WTC11 (cell line): ENCODE measurements around the gene RANBP17. TPM values are rescaled to one million over a fixed set of nuclear protein-coding genes. Genes with fewer than 3 reads are reported as not detected.

Source experiments
- ATAC-seq: fragments of 200-7000 bp; cut with Tn5 transposase; 2 replicates; pipeline ENCODE4 v1.10.0; 2021; ENCODE audit warnings: mild to moderate bottlenecking, moderate library complexity
- CTCF ChIA-PET: fragments of 300-600 bp; sonication (Branson Sonifier 250); formaldehyde crosslinking; loops from one replicate; lab custom pipeline; 2021; ENCODE audit warnings: antibody characterized with exemption; lab: Charles Lee
- POLR2A ChIA-PET: fragments of 350-600 bp; sonication (Branson Sonifier 250); formaldehyde crosslinking; loops from one replicate; lab custom pipeline; 2021; ENCODE audit warnings: antibody characterized with exemption; lab: Charles Lee
- DNase-seq: peaks from one replicate; pipeline ENCODE4 v3.0.0; 2021; ENCODE audit warnings: low spot score
- H3K27ac Mint-ChIP-seq: 2 replicates; pipeline ENCODE4 v1.8.0; 2021; ENCODE audit warnings: mixed read lengths
- H3K27me3 Mint-ChIP-seq: 2 replicates; pipeline ENCODE4 v1.8.0; 2021; ENCODE audit warnings: low read depth, mild to moderate bottlenecking, moderate library complexity, mixed read lengths
- H3K36me3 Mint-ChIP-seq: 2 replicates; pipeline ENCODE4 v1.8.0; 2021; ENCODE audit warnings: mixed read lengths
- H3K4me1 Mint-ChIP-seq: 2 replicates; pipeline ENCODE4 v1.8.0; 2022; ENCODE audit warnings: mixed read lengths
- H3K4me3 Mint-ChIP-seq: 2 replicates; pipeline ENCODE4 v1.8.0; 2021; ENCODE audit warnings: mild to moderate bottlenecking, moderate library complexity, mixed read lengths
- H3K9me3 Mint-ChIP-seq: 2 replicates; pipeline ENCODE4 v1.8.0; 2021; ENCODE audit warnings: mixed read lengths
- AR ChIP-seq: fragments of 250-450 bp; sonication (Bioruptor Pico); IDR thresholded peaks from 2 replicates; pipeline ENCODE4 v1.9.0; 2021; ENCODE audit warnings: mild to moderate bottlenecking
- ARID4B ChIP-seq: sonication (generic); formaldehyde crosslinking; IDR thresholded peaks from 2 replicates; pipeline ENCODE4 v1.8.0; 2023; ENCODE audit warnings: missing genetic modification reagents, mild to moderate bottlenecking, borderline replicate concordance
- CBFB ChIP-seq: sonication (generic); formaldehyde crosslinking; IDR thresholded peaks from 2 replicates; pipeline ENCODE4 v1.8.1; 2022; ENCODE audit warnings: mild to moderate bottlenecking, low read depth, missing genetic modification reagents
- GTF2I ChIP-seq: fragments of 250-450 bp; sonication (Bioruptor Pico); conservative IDR thresholded peaks from 2 replicates; pipeline ENCODE4 v1.4.0; 2021; ENCODE audit warnings: mild to moderate bottlenecking
- IRF1 ChIP-seq: sonication (generic); formaldehyde crosslinking; IDR thresholded peaks from 2 replicates; pipeline ENCODE4 v1.8.0; 2023; ENCODE audit warnings: missing genetic modification reagents
- IRF2 ChIP-seq: sonication (generic); formaldehyde crosslinking; IDR thresholded peaks from 2 replicates; pipeline ENCODE4 v1.8.0; 2022; ENCODE audit warnings: low read depth, missing genetic modification reagents, borderline replicate concordance
- NFE2L1 ChIP-seq: sonication (generic); formaldehyde crosslinking; IDR thresholded peaks from 2 replicates; pipeline ENCODE4 v1.8.1; 2023; ENCODE audit warnings: missing genetic modification reagents
- NR3C1 ChIP-seq: sonication (generic); formaldehyde crosslinking; conservative IDR thresholded peaks from 2 replicates; pipeline ENCODE4 v1.8.1; 2023; ENCODE audit warnings: low read depth, mild to moderate bottlenecking, missing genetic modification reagents
- OVOL2 ChIP-seq: fragments of 250-450 bp; sonication (Bioruptor Pico); IDR thresholded peaks from 2 replicates; pipeline ENCODE4 v1.9.0; 2021; ENCODE audit warnings: mild to moderate bottlenecking, borderline replicate concordance
- PRDM15 ChIP-seq: sonication (generic); formaldehyde crosslinking; IDR thresholded peaks from 2 replicates; pipeline ENCODE4 v1.8.0; 2022; ENCODE audit warnings: missing genetic modification reagents
- PRRX2 ChIP-seq: fragments of 250-450 bp; sonication (Bioruptor Pico); IDR thresholded peaks from 2 replicates; pipeline ENCODE4 v1.8.0; 2021; ENCODE audit warnings: mild to moderate bottlenecking
- TEAD4 ChIP-seq: sonication (generic); formaldehyde crosslinking; IDR thresholded peaks from 2 replicates; pipeline ENCODE4 v1.8.0; 2022; ENCODE audit warnings: mild to moderate bottlenecking, missing genetic modification reagents
- USF2 ChIP-seq: sonication (generic); formaldehyde crosslinking; IDR thresholded peaks from 2 replicates; pipeline ENCODE4 v1.8.1; 2023; ENCODE audit warnings: mild to moderate bottlenecking, missing genetic modification reagents, moderate library complexity
- ZNF121 ChIP-seq: sonication (generic); formaldehyde crosslinking; IDR thresholded peaks from 2 replicates; pipeline ENCODE4 v1.8.0; 2023; ENCODE audit warnings: missing genetic modification reagents
- ZNF138 ChIP-seq: sonication (generic); formaldehyde crosslinking; conservative IDR thresholded peaks from 2 replicates; pipeline ENCODE4 v1.8.1; 2022; ENCODE audit warnings: mild to moderate bottlenecking, moderate library complexity, missing genetic modification reagents
- ZNF232 ChIP-seq: sonication (generic); formaldehyde crosslinking; IDR thresholded peaks from 2 replicates; pipeline ENCODE4 v1.8.0; 2022; ENCODE audit warnings: mild to moderate bottlenecking, missing genetic modification reagents
- ZNF281 ChIP-seq: sonication (generic); formaldehyde crosslinking; IDR thresholded peaks from 2 replicates; pipeline ENCODE4 v1.8.0; 2023; ENCODE audit warnings: mild to moderate bottlenecking, missing genetic modification reagents
- ZNF396 ChIP-seq: fragments of 250-450 bp; sonication (Bioruptor Pico); IDR thresholded peaks from 2 replicates; pipeline ENCODE4 v1.8.0; 2021; ENCODE audit warnings: mild to moderate bottlenecking, moderate library complexity, borderline replicate concordance
- ZNF425 ChIP-seq: fragments of 250-450 bp; sonication (Bioruptor Pico); conservative IDR thresholded peaks from 2 replicates; pipeline ENCODE4 v1.9.0; 2021; ENCODE audit warnings: mild to moderate bottlenecking
- ZNF671 ChIP-seq: fragments of 250-450 bp; sonication (Bioruptor Pico); IDR thresholded peaks from 2 replicates; pipeline ENCODE4 v1.8.0; 2021; ENCODE audit warnings: mild to moderate bottlenecking
- total RNA-seq: library from RNA; stranded (reverse); gene quantifications from 3 replicates; pipeline ENCODE4 v1.2.3, GENCODE V29; 2021

RANBP17 gene
- total RNA-seq, 1 experiment from 2014 or later = 23.1 TPM

- Mint-ChIP-seq H3K27me3 (no peaks in the 10 kb centered on the region), H3K27ac (no peak overlapping the region), H3K4me3 (no peak overlapping the region), H3K9me3 (no peaks in the 10 kb centered on the region), H3K36me3 (no peaks in the 10 kb centered on the region), H3K4me1 (no peaks in the 10 kb centered on the region)
- POLR2A ChIA-PET = no interaction called here
- DNase-seq = no peak
- ATAC-seq = no peak
- TF ChIP-seq TEAD4 (CRISPR knock-in tag) (no peak), GTF2I (CRISPR knock-in tag) (no peak), NR3C1 (CRISPR knock-in tag) (no peak), USF2 (no peak), AR (CRISPR knock-in tag) (no peak), ZNF425 (CRISPR knock-in tag) (no peak), IRF2 (CRISPR knock-in tag) (no peak), ZNF121 (CRISPR knock-in tag) (no peak), CBFB (no peak), NFE2L1 (no peak), ARID4B (CRISPR knock-in tag) (no peak), ZNF671 (CRISPR knock-in tag) (no peak), PRRX2 (CRISPR knock-in tag) (no peak), IRF1 (CRISPR knock-in tag) (no peak), OVOL2 (CRISPR knock-in tag) (no peak), ZNF138 (CRISPR knock-in tag) (no peak), ZNF281 (CRISPR knock-in tag) (no peak), ZNF396 (no peak), PRDM15 (CRISPR knock-in tag) (no peak), ZNF232 (no peak)
- CTCF ChIA-PET = interaction anchor here (1.5 to 2.1 kb wide), 2 partner anchors 12 to 81 kb away, joined by 4 to 10 read pairs; no protein-coding TSS in a partner anchor
Measured at GRCh38 chr5:171261361-171261760, 399.5 kb downstream of the RANBP17 start.
